ENCODE results near the gene WDR46.
"Not testable (repeated sequence)": the region's sequence is repeated elsewhere in the genome, so short reads cannot be mapped to it uniquely, and the experiment has no call there.

Gene WDR46

GRCh38 chr6:33288141-33288920 lies 708 bp downstream of the WDR46 start:
- no peak for DNase-seq

- no peak for DNase-seq
Measured at GRCh38 chr6:33286946-33287914, 1.8 kb downstream of the WDR46 start.

GRCh38 chr6:33285214-33285613 lies 3.8 kb downstream of the WDR46 start:
- DNase-seq: not testable (repeated sequence)

DNA sequence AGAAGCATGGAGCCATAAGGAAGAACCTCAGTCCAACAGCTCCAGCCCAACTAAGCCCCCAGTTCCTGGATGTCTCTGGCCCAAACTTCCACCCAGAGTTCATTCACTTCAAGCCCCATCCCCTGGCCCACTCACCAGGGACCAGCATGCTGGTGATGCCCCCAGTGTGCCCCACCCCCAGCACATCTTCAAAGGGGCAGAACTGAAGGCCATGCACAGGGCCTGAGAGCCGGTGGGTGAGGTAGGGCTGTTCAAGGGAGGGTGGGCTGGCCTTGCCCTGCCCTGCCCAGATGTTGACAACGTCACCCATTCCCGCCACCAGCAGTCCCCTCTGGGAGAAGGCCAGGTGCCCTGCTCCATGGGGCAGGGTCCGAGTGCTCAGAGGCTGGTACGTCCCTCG lies 8.5 kb downstream of the WDR46 start:
- DNase-seq: no peak

DNA sequence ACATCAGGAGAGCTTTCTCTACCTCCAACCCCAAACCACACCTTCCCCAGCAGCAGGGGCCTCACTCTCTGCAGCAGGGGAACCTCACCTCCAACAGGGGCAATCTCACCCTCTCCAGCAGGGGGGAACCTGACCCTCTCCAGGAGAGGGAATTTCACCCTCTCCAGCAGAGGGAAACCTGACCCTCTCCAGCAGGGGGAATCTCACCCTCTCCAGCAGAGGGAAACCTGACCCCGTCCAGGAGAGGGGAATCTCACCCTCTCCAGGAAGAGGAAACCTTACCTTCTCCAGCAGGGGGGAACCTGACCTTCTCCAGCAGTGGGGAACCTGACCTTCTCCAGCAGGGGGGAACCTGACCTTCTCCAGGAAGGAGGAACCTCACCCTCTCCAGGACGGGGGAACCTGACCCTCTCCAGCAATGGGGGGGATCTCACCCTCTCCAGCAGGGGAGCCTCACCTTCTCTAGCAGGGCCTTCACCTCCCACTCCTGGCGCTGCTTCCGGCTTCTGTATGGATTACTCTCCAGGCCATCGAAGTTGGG lies 9.0 kb downstream of the WDR46 start:
- DNase-seq: peak; percentile 57

DNA sequence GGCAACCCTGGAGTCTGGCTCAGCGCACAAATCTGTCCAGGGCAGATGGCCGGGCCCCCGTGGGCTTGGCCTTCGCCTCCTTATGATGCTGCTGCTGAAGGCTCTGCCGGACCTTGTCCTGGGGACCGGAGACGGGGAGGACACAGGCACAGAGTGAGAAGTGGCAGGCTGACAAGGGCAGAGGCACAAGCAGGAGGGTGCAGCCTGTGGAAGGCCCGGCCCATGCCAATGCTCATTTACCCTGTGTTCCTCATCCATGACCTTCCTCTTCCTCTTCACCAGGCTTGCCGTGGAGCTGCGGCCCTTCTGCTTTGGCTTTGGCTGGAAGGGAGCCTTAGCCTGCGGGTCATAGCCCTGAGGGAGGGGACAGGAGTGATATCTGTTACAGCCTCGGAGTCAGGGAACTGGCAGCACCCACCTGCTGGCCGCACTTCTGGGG lies 9.8 kb downstream of the WDR46 start:
- DNase-seq: no peak

DNA sequence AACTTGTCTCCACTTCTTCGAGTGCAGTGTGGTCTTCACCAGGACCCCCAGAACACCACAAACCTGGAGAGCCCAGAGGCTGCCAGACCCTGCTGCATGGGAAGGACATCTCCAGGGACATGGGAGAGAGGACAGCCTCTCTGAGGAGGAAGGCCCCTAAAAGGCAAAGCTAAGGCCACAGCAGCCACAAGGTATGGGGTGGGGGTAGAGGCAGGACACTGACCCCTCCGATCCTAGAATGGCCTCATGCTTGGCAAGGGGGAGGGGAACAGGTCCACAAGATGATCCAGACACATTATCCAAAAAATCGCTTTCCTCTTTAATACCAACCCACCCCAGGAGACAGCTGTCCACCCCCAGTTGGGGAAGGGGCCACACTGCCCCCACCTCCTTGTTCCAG lies 10.2 kb downstream of the WDR46 start:
- DNase-seq: no peak

GRCh38 chr6:33278392-33278741 lies 10.7 kb downstream of the WDR46 start:
- DNase-seq: no peak

DNA sequence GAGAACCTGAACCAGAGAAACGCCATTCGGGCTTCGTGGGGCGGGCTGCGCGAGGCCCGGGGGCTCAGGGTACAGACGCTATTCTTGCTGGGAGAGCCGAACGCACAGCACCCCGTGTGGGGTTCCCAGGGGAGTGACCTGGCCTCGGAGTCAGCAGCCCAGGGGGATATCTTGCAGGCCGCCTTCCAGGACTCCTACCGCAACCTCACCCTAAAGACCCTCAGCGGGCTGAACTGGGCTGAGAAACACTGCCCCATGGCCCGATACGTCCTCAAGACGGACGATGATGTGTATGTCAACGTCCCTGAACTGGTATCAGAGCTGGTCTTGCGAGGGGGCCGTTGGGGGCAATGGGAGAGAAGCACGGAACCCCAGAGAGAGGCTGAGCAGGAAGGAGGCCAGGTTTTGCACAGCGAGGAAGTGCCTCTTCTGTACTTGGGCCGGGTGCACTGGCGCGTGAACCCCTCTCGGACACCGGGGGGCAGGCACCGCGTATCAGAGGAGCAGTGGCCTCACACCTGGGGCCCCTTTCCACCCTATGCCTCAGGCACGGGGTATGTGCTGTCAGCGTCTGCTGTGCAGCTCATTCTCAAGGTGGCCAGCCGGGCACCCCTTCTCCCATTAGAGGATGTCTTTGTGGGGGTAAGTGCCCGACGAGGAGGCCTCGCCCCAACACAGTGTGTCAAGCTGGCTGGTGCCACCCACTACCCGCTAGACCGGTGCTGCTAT lies 11.2 kb downstream of the WDR46 start:
- no peak for DNase-seq

DNA sequence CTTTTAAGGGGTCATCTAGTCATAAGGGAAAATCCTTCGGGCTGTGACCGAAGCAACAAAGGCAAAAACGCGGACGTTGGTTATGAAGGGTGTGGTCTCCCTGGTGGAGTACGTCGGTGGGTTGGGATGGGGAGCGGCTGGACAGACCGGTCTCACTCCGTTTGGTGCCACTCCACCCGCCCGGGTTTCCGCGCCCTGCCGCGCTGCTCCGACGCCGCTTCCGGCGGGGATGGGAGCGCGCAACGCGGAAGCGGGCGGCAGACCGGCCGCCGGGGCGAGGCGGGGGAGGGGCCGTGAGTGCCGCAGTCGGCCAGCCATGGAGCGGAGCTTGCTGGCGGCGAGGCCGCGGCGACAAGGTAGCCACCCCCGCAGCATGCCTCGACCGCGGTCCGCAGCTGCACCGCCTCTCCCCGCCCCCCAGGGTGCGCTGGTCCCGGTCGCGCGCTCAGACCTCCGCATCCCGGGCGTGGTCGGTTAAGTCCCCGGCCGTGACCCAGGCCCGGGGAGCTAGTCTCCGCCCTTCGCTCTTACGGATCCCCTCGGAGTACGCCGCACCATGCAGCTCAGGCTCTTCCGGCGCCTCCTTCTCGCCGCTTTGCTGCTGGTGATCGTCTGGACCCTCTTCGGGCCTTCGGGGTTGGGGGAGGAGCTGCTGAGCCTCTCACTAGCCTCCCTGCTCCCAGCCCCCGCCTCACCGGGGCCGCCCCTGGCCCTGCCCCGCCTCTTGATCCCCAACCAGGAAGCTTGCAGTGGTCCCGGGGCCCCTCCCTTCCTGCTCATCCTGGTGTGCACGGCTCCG lies 12.0 kb downstream of the WDR46 start, which contains the start of gene B3GALT4:
Gene B3GALT4, plus strand, starts transcription at position 260 of the 799 bp plus-strand sequence. Its CDS starts 297 bp downstream, at position 557.
- DNase-seq: peak; percentile 69

DNA sequence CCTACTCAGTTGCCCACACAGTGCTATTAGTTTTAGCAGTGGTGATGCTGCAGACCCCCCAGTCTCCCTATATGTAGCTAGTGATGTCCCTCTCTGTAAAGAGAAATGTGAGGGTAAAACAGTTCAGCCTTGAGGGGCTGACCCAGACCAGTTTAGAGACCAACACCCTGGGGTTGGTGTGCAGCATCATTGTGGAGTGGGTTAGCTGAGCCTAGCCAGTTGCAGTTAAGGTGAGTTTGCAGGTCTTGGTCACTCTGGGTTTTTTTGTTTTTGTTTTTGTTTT lies 12.5 kb downstream of the WDR46 start:
- DNase-seq: no peak

- not testable (repeated sequence) for DNase-seq
Measured at GRCh38 chr6:33275795-33276580, 13.1 kb downstream of the WDR46 start.

- DNase-seq: no peak
Measured at GRCh38 chr6:33273924-33274902, 14.8 kb downstream of the WDR46 start.

DNA sequence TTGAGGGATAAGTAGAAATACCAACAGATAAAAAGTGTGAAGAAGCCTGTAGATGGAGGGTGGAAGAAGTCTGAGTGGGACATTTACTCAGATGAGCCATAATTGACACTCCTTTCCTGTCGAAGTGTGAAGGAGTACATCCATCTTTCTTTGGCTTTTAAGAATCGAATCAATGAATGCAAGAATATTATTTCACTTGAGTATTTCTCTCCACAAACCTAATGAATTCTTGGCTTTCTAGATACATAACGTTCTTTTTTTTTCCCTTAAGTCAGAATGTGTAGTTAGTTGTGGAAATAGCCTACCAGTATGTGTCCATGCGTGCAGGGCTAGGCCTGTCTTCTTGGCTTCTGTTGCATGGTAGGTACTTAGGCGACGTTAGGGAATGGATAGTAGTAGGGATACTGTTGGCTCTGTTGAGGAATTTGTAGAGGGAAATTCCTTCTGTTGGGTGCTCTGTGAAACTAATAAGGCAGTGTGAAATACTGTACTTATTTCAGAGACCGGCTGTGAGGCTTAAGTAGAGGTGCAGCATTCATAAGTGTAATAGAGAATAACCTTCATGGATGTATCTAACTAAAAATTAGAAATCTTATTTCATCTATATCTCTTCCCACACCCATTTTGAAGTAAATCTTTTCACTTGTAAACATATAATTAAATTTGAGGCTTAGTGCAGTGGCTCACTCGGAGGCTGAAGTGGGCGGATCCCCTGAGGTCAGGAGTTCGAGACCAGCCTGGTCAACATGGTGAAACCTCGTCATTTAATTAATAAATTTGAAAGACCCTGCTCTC lies 15.7 kb downstream of the WDR46 start:
- DNase-seq: no peak

DNA sequence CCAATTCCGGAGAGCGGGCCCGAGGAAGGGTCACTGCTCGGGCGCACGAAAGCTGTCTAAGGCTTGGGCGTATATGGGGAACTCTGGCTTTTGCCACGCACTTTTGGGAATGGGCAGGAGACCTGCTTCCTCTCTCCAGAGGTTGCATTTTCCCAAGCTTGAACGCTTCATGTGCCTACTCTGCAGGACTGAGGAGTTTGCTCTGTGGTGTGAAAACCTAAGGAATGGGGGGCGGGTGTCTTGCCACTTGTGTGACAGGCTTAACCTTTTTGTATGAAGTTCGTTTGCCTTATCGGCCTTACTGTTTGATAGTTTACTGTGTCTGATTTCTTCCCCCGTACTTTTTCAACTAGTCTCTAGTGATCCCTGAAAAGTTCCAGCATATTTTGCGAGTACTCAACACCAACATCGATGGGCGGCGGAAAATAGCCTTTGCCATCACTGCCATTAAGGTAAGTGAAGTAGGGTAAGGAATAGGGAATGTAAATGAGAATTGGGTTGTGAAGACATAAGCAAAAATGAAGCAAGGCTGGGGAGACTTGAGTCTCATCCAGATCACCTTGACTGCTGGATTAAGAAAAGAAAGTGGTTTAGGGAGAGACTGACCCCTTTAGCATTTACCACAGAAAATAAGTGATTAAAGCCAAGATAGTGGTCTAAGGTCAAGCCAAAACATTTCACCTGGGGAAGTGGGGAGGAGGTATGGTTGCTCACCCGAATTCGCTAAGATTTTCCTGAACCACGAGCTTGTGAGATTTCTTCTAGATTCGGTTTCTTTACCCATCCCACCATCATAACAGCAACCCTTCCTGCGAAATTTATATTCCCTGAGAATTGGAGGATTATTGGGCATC lies 16.5 kb downstream of the WDR46 start:
- no peak for DNase-seq

DNA sequence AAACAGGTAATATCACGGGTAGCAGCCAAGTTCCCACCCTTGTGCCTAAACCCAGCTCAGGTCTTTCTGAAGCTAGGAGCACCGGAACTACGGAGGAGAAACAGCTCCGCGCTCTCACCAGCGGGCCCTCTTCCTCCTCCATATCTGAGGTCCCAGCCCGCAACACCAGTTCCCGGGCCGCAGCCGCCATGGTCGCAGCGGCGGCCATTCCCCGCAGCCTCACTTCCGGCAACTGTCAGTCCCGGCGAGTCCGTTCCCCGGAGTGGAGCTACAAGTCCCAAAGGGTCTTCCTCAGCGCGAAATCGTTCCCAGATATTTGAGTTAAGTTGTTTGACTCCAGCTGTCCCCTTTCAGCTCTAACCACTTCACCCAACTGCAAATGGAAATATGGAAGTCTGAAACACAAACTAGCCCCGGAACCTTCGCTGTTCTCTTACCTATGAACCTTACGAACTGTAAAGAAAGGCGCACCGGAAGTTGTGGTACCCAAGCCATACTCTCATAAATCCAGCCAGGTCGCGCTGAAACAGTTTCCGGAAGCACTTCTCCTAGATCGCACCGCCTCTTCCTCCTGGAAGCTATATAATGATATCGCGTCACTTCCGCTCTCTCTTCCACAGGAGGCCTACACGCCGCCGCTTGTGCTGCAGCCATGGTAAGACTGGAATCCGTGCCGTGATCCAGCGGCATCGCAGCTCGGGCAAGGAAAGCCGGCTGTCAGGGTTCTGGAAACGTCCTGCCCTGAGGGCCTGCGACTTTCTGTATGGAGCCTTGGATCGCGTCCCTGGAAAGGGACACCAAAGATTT lies 17.4 kb downstream of the WDR46 start, which contains the start of the genes RPS18 and VPS52:
Gene RPS18, plus strand, starts transcription at position 608 of the 807 bp plus-strand sequence. Its CDS starts 45 bp downstream, at position 653.
Gene VPS52, minus strand, starts transcription at position 409 of the 807 bp plus-strand sequence. Its CDS starts 201 bp downstream, at position 208.
- peak; percentile 99 for DNase-seq

DNA sequence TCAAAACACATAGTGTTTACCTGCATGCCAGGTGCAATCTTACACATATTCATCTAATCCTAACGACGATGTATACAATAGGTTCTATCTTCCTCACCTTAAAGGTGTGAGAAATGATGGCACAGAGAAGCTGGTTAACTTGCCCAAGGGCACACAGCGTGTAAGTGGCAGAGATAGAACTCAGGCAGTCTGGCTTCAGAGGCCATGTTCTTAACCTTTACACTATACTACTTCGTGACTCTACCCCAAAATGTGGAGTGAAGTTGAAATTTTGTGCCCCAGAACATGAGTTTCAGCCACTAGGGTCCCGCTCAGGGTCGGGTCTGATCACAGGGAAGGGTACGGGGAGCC lies 17.9 kb downstream of the WDR46 start:
- peak; percentile 27 for DNase-seq

All from fibroblast of skin of back (primary cell).